ENCODE results near the gene MAMLD1.

The MAMLD1 gene

DNA sequence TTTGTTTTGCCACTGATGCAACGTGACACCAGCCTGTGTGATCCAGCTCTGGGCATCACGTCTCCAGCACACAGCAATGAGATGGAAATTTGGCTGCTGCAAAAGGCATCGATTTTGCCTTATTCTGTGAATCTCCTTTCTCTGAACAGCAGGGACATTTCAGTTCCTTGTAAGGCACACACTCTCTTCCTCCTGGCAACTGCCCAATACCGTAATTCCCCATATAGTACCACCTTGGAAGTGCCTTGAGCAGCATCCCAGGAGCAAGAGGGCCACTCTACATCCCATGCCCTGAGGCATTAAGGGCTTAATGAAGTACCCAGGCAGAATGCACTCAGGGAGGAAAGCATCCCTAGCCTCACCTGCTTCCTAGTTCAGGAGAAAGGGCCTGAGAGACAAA, 10.5 kb upstream of the MAMLD1 start:
- DNase-seq (ENCODE audit: low read depth): no peak

DNA sequence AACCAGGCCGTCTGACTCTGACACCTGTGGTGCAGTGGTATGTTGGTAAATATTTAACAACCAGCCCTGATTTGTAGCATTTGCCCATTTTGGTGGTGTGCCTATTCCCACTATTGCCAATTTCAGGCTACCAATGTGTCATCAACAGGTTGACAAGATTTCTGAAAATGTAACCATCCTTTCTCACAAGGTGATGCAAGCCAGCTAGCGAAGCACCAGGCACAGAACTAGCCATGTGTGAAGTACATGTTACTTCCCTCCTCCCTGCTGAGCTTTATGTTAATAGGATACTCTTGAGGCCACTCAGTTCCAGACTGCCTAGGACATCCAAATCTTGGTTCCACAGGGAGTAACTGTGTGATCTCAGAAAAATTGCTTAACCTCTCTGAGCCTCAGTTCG, 7.2 kb upstream of the MAMLD1 start:
- DNase-seq (ENCODE audit: low read depth): no peak

GRCh38 chrX:150357790-150358189, 5.3 kb upstream of the MAMLD1 start:
- DNase-seq (ENCODE audit: low read depth): no peak

GRCh38 chrX:150358651-150359050, 4.5 kb upstream of the MAMLD1 start:
- no peak for DNase-seq (ENCODE audit: low read depth)

- DNase-seq (ENCODE audit: low read depth): no peak
Observed at GRCh38 chrX:150360331-150360730, 2.8 kb upstream of the MAMLD1 start.

DNA sequence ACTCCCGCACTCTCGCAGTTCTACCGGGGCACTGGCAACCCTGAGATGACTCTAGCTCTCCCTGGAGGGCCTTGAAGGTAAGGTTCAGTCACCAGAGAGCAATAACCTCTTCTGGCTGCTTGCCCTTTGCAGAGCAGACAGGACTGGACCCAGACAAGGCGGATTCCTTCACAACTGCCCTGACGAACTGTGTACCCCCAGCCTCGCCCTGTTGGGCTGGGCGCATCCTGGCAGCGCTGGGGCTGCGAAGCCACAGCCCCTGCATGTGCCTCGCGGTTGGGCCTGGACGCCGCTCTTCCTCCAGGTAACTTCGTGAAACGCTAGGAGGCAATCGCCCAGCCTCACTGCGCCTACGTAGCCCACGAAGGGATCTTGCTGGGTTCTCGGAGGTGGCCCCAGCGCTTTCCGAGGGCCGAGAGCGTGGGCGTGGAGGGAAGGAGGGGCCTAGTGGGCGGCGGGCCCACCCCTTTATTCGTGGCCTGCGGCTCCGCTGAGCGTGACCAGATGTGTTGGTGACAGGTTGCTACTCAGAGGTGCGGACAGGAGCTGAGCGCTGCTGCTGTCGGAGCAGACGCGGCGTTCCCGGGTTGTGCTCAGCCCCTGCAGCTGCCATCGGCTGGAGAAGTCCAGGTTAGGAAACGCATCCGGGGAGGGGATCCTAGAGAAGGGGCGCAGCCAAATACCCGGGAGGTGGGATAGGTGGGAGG, 1.9 kb upstream of the MAMLD1 start:
- no peak for DNase-seq (ENCODE audit: low read depth)

DNA sequence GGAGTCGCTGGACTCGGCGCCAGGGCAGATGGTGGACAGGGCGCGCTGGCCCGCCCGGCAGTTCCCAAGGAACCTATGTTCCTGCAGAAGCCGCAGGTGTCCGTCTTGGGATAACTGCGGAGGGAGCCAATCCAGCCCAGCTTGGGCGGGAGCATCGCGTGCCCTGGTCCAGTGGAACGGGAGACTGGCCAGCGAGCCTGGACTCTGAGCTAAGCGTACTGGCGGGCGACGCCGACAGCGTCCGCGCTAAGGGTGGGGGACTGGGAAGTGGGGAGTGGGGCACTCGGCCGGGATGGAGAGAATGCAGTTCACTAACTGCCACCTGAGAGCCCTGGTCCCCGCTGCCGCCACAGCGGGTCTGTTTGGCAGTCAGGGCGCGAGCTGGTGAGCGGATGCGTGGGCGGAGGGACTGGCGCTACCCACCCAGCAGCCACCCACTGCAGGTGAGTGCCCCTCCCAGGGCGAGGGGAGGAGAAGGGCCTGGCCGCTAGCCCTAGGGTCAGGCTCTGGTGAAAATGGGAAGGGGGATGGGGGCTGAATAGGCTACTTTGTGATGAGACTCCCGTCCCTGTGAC, 1.3 kb upstream of the MAMLD1 start:
- DNase-seq (ENCODE audit: low read depth): no peak

DNA sequence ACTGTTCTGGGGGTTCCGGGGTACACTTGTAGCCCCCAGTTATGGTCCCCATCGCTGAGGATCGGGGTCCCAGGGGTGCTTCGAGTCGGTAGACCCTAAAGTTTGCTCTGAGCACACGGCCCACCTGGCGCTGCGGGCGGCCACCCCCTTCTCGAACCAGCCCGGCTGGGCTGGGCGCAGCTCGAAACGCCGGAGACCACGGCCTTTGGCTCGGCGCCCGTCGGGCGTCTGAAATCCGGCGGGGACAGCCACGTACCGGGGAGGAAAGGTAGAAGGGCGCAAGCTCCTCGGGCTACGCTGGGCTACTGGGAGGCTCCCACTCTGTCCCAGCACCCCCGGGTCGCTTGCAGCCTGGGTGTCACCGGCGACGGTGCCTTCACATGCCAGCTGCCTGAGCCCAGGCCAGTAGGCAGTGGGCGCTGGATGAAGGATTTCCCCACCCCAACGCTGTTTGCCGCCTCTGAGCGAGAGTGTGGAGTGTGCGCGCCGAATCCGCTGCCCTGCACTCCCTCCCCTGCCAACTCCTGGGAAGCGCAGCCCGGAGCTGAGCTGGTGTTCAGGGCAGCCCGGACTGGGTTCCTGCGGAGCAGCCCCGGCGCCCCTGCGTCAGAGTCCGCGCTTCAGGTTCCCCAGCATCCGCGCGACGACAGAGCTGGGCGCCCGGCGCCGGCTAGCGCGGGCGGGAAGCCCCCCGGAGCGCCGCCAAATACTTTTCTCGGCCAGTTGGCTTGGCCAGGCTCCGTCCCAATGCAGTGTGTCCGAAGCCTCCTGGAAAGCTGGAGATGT, 637 bp downstream of the MAMLD1 start:
- no peak for DNase-seq (ENCODE audit: low read depth)

DNA sequence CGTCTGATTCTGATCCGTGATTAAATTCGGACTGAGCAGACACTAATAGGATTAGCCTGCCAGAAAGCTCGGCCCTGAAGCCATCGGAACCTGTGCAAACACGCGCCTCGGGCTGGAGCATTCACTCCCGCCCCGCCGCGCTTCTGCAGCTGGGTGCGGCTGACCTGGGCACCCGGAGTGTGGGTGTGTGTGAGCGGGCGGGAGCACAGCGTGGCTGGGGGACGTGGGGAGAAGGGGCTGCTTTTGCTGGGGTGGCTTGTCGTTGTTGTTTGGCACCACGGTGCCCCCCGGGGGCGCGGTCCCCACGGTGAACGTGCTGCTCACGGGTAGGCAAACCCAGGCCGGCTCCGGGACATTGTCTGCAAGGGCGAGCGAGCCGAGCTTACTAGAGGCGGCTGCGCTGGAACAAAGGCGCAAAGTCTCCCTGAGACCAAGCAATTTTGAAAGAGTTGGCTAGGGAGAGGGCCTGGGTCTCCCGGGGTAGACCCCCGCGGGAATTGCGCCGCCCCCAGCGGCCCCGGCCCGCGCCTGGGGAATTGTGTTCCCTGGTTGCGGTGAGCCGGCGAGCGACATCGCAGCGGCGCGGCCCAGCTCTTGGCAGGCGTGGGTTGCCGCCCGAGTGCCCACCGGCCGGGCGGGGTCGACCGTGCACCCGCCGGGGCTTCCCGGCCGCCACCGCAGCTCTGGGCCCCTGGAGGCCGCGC, 1.4 kb downstream of the MAMLD1 start:
- DNase-seq (ENCODE audit: low read depth): no peak

- DNase-seq (ENCODE audit: low read depth): peak; percentile 62
Observed at GRCh38 chrX:150365051-150365989, 2.2 kb downstream of the MAMLD1 start.

- DNase-seq (ENCODE audit: low read depth): no peak
Observed at GRCh38 chrX:150365990-150366911, 3.1 kb downstream of the MAMLD1 start.

- DNase-seq (ENCODE audit: low read depth): no peak
Observed at GRCh38 chrX:150366951-150367545, 3.9 kb downstream of the MAMLD1 start.

DNA sequence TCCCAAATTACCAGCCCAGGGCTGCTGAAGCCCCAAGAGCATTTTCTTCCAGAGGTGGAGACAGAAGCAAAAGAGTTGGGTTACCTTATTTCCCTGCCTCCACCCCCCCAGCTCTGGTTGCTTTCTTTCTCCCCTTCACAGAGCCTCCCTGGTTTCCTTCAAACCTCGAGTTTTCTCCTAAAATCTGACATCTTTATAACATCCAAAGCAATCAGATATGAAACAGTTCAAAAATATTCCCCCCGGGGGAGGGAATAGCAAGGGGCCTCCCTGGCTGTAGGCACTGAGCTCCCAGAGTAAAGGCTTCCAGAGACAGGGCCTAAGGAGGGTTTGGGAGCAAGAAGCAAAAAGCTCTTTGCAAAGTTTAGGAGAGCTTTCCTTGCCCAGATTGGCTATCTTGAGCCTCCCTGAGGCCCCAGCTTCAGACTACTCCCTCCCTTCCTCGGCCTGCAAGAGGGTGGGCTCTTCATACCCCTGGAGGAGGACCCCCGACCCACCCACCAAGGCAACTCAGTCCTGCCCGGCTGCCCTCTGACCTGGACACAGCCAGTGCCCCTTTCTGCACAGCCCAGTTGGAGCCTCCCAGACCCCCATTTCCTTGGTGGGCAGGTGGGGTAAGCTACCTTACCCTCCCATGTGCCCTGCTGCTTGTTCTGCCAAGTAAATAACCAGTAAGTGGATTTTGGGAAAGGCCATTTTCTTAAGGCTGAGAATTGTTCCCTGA, 7.6 kb downstream of the MAMLD1 start:
- no peak for DNase-seq (ENCODE audit: low read depth)

DNA sequence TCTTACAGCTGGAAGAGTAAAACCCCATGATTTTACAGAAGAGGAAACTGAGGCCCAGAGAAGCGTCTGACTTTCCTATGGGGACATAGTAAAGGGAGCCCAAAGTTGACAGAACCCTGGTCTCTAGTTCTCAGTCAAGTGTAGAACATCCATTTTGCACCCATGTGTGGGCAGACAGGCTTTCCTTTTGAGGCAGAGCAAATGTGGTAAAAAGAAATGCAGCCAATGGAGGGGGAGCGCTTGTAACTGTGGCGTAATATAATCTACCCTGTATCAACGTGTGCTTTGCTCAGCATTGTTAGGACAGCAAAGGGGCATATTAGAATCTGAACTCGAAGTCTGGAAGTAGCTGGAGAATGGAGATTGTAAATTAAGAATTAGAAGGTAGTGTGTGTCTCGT, 8.8 kb downstream of the MAMLD1 start:
- no peak for DNase-seq (ENCODE audit: low read depth)

- no peak for DNase-seq (ENCODE audit: low read depth)
Observed at GRCh38 chrX:150372280-150372679, 9.2 kb downstream of the MAMLD1 start.

GRCh38 chrX:150372756-150373155, 9.6 kb downstream of the MAMLD1 start:
- DNase-seq (ENCODE audit: low read depth): no peak

DNA sequence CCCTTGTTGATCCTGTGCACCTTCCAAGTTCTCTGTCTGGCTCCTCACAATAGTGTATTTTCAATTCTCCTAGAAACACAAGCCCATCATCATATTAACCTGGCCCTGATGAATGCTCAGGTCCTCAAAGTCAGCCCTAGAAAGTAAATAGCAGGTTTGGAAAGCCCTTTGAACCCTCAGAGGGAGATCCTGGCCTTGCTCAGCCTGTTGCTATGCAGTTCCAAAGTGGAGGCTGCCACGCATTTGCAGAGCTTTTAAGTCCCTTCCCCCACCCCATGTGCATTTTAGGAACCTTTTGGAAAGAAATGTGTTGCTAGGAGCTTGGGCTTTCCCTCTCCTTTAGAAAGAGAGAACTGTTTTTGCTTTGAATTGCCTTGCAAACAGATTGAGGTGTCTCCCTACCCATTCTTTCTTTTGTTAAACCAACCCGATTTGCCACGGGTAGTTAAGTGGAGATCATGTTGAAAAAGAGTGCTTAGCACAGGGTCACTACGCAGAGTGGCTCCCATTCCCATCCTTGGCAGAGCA, 12.2 kb downstream of the MAMLD1 start:
- DNase-seq (ENCODE audit: low read depth): no peak

DNA sequence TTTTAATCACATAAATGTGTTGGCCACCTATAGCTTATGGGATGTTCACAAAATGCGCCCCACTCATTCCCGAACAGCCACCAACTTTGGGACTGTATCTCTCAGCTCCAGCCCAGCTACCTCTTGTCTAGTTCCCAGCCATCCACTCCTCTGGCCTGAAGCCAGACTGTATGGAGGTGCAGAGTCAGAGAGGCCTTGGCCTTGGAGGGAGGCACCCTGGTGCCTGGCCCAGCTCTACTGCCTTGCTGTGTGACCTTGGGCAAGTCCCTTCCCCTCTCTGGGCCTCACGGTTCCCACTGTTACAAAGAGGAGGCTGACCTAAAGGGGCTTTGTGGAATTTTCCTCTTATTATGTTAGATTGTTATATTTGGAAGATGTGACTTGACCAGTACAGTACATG, 13.9 kb downstream of the MAMLD1 start:
- no peak for DNase-seq (ENCODE audit: low read depth)

GRCh38 chrX:150405006-150405405, 41.9 kb downstream of the MAMLD1 start:
- no peak for DNase-seq (ENCODE audit: low read depth)

Data from activated T-cell treated with anti-CD3 and anti-CD28 coated beads for 48 hours (primary cell).